Measurements from ENCODE around the gene DHX9. TPM values are rescaled to one million over a fixed set of nuclear protein-coding genes. Genes with fewer than 3 reads are reported as not detected.

The DHX9 gene
- polyA plus RNA-seq (2012; ENCODE audit: insufficient read depth, insufficient read length, low read depth), result 143 TPM

GRCh38 chr1:182839209-182840066 is at the start of gene DHX9:
Gene DHX9, plus strand, starts transcription at chr1:182839347. Its CDS starts 3,220 bp downstream, at chr1:182842567.
- peaks cover 3% of the 10 kb centered on the region; the same call in 1 of the 2 replicates for H3K4me1 ChIP-seq
- no peaks in the 10 kb centered on the region for H3K27me3 ChIP-seq
- peak within 1 kb of the TSS; percentile 75 for H3K4me3 ChIP-seq (ENCODE audit: low read depth, low read length)
- TF ChIP-seq CTCF (IDR thresholded peaks at IDR 0.05; ENCODE audit: low read depth, low read length), result peak; percentile 12; the same call in 1 of the 2 replicates
- DNase-seq, result peak; percentile 98
- peaks cover 42% of the 10 kb centered on the region for H3K36me3 ChIP-seq
- H3K9me3 ChIP-seq, result no peaks in the 10 kb centered on the region

- no peak overlapping the region for H3K4me3 ChIP-seq (ENCODE audit: low read depth, low read length)
- H3K4me1 ChIP-seq, result no peaks in the 10 kb centered on the region; the same call in 1 of the 2 replicates
- no peaks in the 10 kb centered on the region for H3K36me3 ChIP-seq
- no peak for TF ChIP-seq CTCF (IDR thresholded peaks at IDR 0.05; ENCODE audit: low read depth, low read length)
- no peak for DNase-seq
- H3K27me3 ChIP-seq, result no peaks in the 10 kb centered on the region
- no peaks in the 10 kb centered on the region for H3K9me3 ChIP-seq
Observed at GRCh38 chr1:182791281-182792179, 47.6 kb upstream of the DHX9 start.

GRCh38 chr1:182794091-182794490 is 45.1 kb upstream of the DHX9 start:
- TF ChIP-seq CTCF (IDR thresholded peaks at IDR 0.05; ENCODE audit: low read depth, low read length), result no peak
- no peaks in the 10 kb centered on the region for H3K4me1 ChIP-seq

GRCh38 chr1:182794676-182795201 is 44.4 kb upstream of the DHX9 start:
- no peak for TF ChIP-seq CTCF (IDR thresholded peaks at IDR 0.05; ENCODE audit: low read depth, low read length)
- H3K4me1 ChIP-seq, result no peaks in the 10 kb centered on the region

More at GRCh38 chr1:182794091-182794490, 45.1 kb upstream of the DHX9 start:
- no peak for DNase-seq
- Histone ChIP-seq H3K9me3 (no peaks in the 10 kb centered on the region), H3K27me3 (no peaks in the 10 kb centered on the region), H3K4me3 (ENCODE audit: low read depth, low read length) (no peak overlapping the region), H3K36me3 (no peaks in the 10 kb centered on the region)

GRCh38 chr1:182795563-182796228 is 43.5 kb upstream of the DHX9 start:
- no peak for TF ChIP-seq CTCF (IDR thresholded peaks at IDR 0.05; ENCODE audit: low read depth, low read length)
- Histone ChIP-seq H3K36me3 (no peaks in the 10 kb centered on the region), H3K4me3 (ENCODE audit: low read depth, low read length) (no peak overlapping the region), H3K9me3 (no peaks in the 10 kb centered on the region), H3K27me3 (no peaks in the 10 kb centered on the region), H3K4me1 (no peaks in the 10 kb centered on the region)
- DNase-seq, result no peak

More at GRCh38 chr1:182794676-182795201, 44.4 kb upstream of the DHX9 start:
- no peaks in the 10 kb centered on the region for H3K9me3 ChIP-seq
- H3K4me3 ChIP-seq (ENCODE audit: low read depth, low read length), result no peak overlapping the region
- no peaks in the 10 kb centered on the region for H3K27me3 ChIP-seq
- no peaks in the 10 kb centered on the region for H3K36me3 ChIP-seq
- DNase-seq, result no peak

Data from BE2C (cell line).